Stimulated activated CD8-positive, alpha-beta memory T cell treated with anti-CD3 and anti-CD28 coated beads, Interleukin-2, amount 100 ng/mL, for 48 hours (primary cell): ENCODE measurements around the gene RCL1.
"Not testable (repeated sequence)": the region's sequence is repeated elsewhere in the genome, so short reads cannot be mapped to it uniquely, and the experiment has no call there.

Experiments
- DNase-seq, 2 donors: peaks; one replicate each; pipeline ENCODE4 v3.0.0-alpha.2; 2020; ENCODE audit warnings: low read depth in 2 of 2

The RCL1 gene

DNA sequence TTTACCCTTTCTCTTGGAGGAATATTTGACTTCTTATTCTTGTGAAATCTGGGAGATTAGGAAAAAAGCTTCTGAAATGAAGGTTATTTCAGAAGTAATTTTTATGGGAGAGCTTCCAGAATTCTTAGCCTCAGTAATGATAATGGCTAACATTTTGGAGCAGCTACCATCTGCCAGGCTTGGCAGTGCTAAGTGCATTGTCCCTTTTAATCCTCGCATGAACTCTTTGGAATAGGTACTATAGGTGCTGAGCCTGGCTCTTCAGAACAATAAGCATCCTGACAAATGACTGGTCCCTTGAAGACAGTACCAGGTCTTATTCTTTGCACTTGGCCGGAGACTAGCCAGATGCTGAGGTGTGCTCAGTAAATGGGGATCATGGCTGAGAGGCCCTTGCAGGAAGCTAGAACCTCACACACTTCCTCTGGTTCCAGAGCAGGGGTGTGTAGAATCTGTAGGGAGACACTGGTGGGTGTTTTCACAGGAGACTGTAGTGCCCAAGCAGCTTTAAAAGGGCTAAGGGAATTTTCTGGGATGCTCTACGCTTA, 90.7 kb downstream of the RCL1 start:
- DNase-seq, result no peak

DNA sequence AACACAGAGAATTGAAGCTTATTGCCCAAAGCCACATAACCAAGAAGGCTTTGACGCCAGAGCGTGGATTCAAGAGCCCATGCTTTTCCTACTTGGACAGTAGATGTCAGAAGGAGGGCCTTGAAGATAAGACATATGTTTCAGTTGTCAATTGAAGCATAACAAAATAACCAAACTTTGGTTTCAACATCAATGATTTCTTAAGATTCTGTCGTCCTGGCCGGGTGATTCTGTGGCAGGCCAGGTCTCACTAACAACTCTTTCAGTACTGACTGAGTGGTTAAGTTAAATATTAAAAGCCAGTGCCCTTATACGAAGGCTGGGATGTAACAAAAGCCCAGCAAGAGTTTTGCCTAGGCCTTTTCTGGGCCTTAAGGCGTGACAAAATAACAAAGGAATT, 94.0 kb downstream of the RCL1 start:
- no peak for DNase-seq

DNA sequence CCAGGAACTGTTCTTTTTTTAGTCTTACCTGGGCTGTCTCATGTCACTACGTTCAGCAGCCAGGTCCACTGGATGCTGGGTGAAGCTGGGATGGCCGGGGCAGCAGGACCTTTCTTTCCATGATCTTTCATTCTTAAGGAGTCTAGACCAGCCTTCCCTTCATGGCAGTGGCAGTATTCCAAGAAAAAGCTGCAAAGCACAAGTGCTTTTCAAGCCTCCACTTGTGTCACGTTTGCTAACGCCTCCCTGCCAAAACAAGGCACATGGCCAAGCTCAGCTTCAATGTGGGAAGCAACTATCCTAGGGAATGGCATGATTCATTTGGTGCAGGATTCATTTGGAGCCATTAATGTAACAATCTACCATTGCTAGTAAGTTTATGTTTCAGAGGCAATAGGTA, 94.8 kb downstream of the RCL1 start:
- no peak for DNase-seq

DNA sequence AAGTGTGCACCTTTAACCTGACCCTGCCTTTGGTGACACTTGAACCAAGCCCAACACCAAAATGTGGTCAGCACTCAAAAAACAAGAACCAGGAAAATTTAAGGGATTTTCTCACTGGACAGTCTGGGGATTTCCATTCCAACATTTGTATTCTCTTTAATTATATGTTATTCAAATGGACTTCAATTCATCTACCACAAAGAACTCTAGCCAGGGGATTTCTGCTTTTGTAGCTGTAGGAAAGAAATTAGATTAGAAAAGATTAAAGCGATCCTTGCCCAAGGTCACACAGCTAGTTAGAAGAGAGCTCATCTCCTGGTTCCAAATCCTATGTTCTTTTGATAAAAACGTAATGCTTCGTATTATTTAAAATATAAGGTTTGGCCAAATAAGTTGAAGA, 97.5 kb downstream of the RCL1 start:
- no peak for DNase-seq

DNA sequence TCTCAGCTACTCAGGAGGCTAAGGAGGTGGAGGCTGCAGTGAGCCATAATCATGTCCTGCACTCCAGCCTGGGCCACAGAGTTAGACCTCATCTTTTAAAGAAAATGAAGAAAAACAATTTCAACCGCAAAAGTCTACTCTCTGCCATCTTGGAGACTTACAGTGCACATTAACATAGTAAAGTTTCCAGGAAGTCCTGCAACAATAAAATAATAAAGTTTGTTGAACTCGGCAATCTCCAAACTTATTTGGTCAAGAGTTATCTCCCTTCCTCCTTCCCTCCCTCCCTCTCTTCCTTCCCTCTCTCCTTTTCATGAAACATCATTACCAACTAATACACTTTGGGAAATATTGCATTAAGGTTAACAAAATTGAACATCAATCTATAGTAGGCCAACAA, 98.2 kb downstream of the RCL1 start:
- no peak for DNase-seq

DNA sequence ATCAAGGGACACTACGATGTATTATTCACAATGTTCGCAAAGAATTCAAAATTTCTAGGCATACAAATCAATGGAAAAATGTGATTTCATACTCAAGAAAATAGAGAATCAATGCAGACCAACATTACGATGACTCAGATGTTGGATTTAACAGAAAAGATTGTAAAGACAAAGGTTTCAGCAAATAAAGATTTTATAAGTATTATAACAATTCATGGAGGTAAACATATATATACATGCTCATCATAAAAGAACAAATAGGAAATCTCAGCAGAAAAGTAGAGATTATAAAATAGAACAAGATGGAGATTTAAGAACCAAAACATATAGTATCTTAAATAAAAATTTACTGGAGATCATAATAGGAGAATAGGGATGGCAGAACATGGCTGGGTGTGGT, 98.9 kb downstream of the RCL1 start:
- no peak for DNase-seq

DNA sequence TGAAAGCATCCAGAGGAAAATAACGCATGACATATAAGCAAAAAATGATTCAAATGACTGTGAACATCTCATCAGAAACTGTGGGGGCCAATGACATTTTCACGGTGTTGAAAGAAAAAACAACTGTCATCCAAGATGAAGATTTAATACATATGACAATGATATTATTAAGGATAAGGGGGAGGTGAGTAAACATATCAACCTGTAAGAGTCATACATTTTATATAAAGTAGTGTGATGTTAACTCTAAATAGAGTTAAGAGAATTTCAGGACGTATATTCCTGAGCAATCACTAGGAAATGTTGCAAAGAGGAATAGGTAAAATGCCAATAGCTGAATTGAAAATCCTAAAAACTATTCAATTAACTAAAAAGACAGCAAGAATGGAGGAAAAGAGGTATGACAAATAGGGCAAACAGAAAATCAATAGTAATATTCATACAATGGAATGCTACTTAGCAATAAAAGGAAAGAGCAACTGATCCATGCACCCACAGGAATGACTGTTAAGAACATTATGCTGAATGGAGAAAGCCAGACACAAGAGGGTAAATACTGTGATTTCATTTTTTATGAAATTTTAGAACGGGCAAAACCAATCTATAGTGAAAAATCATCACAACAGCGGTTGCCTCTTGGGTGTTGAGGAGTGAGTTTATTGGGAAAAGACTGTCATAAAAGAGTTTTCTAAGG, 99.9 kb downstream of the RCL1 start:
- DNase-seq, result no peak

DNA sequence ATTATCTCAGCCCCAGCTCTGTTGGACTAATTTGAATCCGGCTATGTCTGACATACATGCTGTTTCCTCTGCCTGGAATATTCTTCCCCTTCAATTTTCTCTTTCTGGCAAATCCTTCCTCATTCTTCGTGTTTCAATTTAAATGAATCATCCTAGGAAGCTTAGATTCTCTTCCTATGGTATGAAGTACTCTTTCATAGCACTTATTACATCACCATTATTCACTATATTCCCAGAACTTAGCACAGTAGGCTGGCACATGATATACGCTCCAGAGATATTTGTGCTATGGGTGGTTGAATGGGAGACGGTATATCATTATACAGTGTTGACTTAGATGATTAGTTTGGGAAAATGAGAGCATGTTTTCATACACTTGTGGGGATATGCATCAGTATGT, 101.3 kb downstream of the RCL1 start:
- DNase-seq, result no peak

DNA sequence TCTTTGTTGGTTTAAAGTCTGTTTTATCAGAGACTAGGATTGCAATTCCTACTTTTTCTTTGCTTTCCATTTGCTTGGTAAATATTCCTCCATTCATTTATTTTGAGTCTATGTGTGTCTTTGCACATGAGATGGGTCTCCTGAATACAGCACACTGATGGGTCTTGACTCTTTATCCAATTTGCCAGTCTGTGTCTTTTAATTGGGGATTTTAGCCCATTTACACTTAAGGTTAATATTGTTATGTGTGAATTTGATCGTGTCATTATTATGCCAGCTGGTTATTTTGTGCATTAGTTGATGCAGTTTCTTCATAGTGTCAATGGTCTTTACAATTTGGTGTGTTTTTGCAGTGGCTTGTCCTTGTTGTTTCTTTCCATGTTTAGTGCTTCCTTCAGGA, 107.1 kb downstream of the RCL1 start:
- not testable (repeated sequence) for DNase-seq

DNA sequence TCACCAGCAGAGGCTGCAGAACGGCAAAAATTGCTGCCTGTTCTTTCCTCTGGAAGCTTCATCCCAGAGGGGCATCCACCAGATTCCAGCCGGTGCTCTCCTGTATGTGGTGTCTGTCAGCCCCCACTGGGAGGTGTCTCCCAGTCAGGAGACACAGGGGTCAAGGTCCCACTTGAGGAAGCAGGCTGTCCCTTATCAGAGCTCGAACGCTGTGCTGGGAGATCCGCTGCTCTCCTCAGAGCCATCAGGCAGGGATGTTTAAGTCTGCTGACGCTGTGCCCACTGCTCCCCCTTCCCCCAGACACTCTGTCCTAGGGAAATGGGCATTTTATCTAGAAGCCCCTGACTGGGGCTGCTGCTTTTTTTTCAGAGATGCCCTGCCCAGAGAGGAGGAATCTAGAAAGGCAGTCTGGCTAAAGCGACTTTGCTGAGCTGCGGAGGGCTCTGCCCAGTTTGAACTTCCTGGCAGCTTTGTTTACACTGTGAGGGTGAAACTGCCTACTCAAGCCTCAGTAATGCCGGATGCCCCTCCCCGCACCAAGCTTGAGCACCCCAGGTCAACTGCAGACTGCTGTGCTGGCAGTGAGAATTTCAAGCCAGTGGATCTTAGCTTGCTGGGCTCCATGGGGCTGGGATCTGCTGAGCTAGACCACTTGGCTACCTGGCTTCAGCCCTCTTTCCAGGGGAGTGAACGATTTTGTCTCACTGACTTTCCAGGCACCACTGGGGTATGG, 108.8 kb downstream of the RCL1 start:
- DNase-seq, result peak in 1 of 2 donors; percentile 8

DNA sequence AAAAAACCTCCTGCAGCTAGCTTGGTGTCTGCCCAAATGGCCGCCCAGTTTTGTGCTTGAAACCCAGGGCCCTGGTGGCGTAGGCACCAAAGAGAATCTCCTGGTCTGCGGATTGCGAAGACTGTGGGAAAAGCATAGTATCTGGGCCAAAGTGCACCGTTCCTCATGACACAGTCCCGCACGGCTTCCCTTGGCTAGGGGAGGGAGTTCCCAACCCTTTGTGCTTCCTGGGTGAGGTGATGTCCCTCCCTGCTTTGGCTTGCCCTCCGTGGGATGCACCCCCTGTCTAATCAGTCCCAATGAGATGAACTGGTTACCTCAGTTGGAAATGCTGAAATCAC, 109.4 kb downstream of the RCL1 start:
- DNase-seq, result no peak

DNA sequence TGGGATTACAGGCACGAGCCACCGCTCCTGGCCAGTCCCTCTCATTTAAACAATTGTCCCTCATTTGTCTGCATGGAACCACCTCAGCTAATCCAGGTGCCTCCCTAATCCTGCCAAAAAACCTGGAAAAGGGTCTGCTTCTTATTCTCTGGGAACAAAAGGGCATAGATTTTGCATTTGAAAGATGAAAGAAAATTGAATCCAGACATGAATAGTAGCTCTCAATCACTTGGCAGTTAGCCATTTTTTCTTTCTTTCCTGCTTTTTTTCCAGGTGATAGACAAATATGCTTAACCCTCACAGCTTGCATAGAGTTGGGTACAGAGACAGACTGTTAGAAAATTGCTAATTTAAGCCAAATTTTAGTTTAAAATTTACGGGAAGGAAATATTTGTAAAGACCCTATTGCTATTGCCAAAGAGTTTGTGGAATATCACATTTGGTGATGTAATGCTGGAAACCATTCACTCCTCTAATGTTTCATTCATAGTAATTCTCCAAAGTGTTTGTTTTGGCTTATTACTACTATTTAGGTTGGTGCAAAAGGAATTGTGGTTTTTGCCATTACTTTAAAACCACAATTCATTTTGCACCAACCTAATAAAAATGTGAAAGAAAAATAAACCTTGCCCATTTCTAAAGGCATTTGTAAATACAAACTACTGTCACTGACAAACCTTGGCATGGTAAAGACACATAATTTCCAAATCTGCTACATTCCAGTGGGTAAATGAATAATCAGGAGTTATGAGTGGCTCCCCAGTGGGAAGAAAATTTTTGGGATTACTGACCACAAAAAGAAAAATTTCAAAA, 111.8 kb downstream of the RCL1 start:
- no peak for DNase-seq

DNA sequence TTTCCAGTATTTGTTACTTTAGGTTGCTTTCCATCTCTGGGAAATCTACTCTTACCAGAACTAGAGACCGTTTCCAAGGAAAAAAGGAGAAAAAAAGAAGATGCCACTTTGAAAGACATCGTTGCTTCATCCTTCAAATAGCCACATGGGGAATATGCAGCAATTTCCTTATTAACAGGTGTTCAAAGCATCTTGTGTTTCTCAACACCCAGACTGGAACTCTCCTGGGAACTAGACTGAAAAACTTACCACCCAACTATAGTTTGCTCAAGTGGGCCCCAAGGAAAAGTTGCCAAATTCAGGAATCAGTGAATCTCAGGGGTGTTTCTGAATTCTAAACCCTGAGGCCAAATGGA, 112.4 kb downstream of the RCL1 start:
- no peak for DNase-seq
